ENCODE data around the gene ITIH3.

- TF ChIP-seq, protein P1, sequence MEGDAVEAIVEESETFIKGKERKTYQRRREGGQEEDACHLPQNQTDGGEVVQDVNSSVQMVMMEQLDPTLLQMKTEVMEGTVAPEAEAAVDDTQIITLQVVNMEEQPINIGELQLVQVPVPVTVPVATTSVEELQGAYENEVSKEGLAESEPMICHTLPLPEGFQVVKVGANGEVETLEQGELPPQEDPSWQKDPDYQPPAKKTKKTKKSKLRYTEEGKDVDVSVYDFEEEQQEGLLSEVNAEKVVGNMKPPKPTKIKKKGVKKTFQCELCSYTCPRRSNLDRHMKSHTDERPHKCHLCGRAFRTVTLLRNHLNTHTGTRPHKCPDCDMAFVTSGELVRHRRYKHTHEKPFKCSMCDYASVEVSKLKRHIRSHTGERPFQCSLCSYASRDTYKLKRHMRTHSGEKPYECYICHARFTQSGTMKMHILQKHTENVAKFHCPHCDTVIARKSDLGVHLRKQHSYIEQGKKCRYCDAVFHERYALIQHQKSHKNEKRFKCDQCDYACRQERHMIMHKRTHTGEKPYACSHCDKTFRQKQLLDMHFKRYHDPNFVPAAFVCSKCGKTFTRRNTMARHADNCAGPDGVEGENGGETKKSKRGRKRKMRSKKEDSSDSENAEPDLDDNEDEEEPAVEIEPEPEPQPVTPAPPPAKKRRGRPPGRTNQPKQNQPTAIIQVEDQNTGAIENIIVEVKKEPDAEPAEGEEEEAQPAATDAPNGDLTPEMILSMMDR (IDR thresholded peaks at IDR 0.05): no peak
- no peak for TF ChIP-seq POLR2A (IDR thresholded peaks at IDR 0.05)
Observed at GRCh38 chr3:52843881-52844280, 49.3 kb downstream of the ITIH3 start.

Data from uterus (tissue), 2 donors.